Measurements from ENCODE around the gene ANKRD13D.

ANKRD13D gene

DNA sequence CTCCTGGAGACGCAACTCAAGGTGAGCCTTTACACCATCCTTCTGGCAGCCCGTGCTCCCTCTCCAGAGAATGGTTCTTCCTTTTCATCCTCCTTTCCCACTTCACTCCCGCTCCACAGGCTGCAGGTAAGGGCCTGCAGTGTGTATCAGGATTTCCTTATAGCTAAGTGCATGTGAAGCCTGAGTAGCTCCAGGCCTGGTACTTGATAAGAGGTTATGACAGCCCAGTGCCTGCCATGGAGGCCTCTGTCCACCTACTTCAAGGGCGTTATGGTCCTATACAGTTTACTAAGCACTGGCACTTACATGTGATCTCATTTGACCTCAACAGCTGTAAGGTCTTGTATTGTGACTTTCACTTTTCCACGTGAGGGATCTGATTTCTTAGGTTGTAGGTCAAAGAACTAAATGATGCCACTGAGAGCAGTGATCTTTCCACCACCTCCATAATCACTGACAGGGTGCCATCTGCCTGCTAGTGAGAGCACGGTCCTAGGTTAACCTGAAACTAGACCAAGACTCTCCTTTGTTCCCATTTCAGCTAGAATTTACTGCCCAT, 32.3 kb downstream of the ANKRD13D start:
- no peak for DNase-seq

DNA sequence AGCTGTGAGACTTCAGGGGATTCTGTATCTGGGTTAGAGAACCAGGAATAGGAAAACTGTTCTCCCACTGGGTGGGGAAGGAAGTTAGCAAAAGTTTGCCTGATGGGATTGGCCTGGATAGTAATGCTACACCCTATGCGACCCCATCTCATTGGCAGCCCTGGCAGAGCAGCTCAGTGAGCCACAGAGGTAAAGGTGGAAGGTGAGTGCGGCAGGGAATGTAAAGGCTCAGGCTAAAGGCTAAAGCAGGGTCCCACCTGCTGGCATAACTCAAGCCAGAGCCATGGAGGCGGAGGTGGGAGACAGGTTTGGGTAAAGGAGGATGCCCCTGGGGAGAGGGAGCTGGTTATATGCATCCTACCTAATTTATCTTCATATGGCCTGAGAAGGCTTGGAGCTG, 32.9 kb downstream of the ANKRD13D start:
- DNase-seq, result no peak

DNA sequence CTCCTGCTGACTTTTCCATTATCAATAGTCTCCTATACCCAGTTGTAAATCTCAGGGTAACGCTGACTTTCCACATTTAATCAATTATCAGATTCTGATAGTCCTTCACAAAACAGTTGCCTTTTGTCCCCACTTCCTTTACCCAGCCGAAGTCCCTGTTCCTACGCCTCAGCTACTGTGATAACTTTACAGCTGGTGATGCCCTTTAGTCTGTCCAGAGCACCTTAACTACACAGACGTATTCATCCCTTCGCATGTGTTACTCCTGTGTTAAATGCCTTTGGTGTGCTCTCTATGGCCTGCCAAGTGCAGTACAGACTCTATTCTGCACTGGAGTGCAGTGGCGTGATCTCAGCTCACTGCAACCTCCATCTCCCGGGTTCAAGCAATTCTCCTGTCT, 34.4 kb downstream of the ANKRD13D start:
- no peak for DNase-seq

DNA sequence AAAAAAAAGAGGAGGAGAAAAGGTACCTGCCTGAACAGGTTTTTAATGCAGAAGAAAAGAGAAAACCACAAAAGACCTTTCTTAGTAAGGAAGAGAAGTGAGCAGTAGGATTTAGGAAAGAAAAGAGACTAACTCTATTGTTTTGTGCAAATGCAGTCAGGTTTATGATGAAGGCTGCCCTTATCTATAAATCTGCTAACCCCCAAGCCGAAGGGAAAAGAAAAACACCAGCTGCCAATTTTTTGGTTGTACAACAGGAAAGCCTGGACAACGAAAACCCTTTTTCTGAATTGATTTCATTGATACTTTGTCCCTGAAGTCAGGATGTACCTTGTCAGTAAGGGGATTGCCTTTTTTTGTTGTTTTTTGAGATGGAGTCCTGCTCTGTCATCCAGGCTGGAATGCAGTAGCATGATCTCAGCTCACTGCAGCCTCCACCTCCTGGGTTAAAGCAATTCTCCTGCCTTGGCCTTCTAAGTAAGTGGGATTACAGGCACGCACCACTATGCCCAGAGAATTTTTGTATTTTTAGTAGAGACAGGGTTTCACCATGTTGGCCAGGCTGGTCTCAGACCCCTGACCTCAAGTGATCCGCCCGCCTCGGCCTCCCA, 43.1 kb downstream of the ANKRD13D start:
- no peak for DNase-seq

DNA sequence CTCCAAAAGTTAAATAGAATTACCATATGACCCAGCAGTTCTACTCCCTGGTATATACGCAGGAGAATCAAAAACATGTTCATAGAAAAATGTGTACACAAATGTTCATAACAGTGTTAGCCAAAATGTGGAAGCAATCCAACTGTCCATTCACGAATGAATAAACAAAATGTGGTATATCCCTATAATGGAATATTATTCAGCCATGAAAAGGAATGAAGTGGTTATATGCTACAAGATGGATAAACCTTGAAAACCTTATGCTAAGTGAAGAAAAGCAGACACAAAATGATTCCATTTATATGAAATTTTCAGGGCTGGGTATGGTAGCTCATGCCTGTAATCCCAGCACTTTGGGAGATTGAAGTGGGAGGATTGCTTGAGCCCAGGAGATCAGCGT, 48.2 kb downstream of the ANKRD13D start:
- no peak for DNase-seq

DNA sequence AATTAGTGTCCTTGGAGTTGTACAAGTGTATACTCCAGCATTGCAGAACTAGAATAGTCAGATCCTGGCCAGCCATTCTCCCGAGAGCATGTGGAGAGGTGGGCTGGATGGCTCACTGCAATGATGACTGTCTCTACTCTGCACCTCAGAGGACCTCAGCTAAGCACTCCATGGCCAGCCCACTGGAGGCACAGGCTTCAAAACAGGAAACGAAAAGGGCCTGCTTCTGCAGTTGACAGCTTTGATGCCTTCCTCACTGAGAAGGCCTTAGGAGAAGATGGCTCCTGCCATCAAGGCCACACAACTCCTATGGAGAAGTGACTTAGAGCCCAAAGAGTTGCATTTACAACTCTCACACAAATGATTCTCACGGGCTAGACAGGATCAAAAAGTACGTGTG, 55.2 kb downstream of the ANKRD13D start:
- DNase-seq, result no peak

DNA sequence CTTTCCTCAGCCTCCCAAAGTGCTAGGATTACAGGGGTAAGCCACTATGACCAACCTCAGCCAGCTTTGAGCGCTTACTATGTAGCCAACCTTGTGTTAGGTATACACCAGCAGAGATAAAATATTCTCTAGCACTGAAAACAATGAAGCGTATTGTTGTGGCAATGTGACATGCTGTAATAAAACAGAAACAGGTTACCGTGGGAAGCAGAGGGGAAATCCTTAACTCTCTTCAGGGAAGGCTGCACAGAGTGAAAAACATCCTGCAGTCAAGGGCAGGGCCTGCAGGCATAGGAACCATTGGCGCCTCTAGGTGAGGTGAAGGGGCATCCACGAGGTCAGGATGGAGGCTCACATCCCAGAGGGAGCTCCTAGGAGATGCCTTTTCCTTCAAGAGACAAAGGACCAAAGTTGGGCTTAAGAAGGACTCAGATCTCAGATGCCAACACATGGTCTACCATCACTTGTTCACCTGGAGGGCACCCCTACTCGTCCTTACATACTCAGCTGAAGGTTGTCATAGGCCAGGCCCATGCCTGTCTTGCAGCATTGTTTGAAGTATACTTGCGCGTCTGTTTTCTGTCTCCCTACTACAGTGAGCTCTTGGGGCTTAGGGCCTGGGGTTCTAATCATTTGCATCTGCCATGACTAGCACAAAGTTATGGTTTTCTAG, 56.3 kb downstream of the ANKRD13D start:
- DNase-seq, result no peak

DNA sequence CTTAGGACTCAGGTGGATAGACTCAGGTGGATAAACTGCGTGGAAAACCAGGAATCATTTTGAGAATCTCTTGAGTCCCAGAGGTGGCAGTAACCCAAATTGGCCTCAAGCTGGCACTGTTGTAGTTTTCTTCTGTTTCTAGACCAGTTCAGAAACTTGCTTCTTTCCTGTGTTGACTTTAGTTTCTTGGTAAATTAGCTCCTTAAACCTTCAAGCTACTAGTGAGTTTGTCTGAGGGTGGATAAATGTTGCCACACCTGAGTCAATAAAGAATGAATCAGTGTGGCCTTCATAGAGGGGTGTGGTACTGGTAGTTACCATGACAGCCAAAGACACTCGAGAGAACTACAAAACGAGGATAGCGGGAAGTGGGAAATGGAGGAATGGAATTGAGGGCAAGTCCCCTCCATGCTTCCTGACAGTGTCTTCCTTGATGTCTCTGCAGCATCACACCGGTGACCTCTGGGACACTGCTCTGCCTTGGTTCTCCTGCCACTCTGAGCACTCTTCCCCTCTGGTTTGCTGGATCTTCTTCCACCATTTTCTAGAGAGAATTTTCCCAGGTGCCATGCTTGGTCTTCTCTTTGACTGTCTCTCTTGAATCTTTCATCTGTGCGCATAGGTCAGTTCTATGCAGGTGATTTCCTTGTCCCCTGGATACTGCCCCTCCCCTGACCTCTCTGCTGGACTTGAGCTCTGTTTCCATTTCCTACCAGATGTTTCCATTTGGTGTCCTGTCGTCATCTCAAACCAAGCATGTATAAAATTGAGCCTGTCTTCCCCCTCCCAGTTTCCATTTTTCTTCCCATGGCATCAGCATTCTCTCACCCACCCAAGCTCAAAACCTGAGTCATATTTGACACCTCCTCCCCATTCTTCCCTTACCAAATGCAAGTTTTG, 57.1 kb downstream of the ANKRD13D start:
- no peak for DNase-seq

DNA sequence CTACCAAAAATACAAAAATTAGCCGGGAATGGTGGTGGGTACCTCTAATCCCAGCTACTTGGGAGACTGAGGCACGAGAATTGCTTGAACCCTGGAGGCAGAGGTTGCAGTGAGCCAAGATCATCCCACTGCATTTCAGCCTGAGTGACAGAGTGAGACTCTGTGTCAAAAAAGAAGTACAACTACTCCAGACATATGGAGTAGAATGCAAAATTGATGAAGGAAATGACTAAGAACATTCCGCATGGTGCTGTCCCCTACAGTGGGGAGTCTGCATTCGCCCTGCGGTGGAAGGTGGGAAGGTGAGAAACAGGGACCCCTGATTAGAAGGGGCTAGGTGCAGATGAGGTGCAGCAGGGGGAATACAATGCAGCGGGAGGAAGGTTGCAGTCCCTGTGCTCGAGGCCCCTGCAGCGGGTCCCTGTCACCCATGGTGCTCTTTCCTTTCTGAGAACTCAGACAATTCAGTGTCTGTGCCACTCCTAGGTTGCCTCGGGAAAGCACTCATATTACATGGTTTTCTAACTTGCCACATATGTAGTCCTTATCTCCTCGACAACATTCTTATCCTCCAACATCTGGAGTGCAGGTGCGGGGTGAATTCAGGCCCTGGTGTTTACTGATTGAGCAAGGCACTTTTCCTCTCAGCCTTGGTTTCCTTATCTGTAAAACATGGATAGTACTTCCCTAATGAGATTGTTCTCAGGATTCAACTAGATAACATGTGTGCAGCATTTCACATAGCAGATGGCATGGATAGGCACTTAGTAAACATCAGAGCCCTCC, 59.1 kb downstream of the ANKRD13D start:
- DNase-seq, result no peak

DNA sequence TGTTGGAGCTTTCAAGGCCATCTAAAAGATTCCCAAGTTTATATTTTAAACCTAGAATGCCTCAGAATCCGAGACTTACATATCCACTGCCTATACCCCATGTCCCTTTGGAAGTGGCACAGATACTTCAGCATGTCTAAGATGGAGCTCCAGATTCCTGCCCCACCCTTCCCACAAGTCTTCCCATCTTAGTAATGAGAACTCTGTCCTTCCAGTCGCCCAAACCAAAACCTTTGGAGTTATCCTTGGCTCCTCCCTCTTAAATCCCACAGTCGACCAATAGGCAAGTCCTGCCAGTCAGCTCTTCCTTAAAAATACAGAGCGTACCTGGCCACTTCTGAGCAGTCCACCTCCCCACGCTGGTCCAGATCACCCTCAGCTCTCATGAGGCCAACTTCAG, 59.9 kb downstream of the ANKRD13D start:
- no peak for DNase-seq

DNA sequence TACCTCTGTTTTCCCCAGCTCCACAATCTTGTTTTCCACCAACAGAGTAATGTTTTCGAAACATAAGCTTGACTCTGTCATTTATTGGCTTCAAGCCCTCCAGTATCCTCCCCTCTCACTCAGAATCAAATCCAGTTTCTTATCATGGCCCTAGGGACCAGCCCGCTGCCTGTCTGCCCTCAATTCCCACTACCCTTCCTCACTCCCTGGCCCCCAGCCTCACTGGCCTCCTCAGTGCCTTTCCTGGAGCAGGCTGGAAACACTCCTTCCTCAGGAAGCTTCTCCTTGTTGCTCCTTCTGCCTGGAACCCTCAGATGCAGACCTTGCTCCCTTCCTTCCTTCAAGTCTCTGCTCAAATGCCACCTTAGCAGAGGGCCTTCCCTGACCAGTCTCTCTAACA, 60.4 kb downstream of the ANKRD13D start:
- no peak for DNase-seq

DNA sequence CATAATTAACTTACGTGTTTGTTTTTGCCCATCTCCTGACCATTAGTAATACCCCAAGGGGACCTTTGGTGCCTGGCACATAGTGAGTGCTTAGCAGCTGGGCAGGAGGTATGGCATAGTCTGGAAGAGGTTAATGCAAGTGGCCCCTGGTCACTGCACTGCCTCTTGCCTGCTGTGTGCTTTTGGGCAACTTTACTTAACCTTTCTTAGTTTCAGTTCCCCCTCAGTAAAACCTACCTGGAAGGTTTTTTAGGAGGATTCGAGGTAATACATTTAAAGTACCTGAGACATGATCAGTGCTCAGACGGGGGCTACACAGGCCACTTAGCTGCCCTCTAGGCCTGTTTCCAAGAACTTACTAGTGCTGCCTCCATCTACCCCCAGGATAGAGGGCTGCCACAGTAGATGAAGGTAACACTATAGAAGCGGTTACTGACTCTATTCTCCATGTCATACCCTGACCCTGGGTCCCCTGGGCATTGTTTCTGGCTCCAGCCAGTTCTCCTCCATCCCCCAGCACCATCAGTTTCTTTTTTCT, 60.9 kb downstream of the ANKRD13D start:
- DNase-seq, result no peak

DNA sequence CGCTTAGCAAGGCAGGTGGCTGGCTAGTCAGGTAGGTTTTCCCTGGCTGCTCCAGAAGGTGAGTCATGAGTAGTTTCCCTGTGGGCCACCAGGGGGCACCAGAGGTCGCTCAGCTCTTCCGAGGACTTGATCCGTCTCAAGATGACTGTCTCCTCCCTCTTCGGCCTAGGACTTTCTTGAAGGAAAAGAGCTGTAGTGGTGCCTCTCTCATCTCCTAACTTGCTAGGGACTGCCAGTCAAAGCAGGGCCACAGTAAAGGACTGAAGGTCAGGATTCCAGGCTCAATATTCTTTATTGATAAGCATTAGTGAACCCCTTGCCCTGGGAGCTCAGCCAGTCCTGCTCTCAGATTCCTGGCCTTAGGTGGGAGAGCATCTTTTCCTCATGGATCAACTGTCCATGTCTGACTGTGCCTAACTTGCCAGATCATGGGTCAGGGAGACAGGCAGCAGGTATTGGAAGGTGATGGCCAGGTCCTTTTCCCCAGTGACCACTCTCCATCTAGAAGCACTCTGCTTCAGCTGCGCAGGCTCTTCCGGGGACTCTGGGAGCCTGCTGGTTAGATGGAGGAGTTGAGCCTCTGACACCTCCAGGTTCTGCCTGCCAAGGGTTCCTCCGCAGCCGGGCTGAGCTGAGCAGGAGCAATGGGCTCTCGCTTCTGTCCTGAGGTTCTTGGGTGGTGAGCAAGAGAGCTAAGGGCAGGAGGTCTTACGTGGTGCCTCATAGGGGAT, 62.3 kb downstream of the ANKRD13D start:
- peak; percentile 69 for DNase-seq
